Activated T-helper 2 cell treated with anti-CD3 and anti-CD28 coated beads, Interferon-gamma antibody, Interleukin-2, Interleukin-4, amounts not matched to agents 10 μg/mL and 5 μg/mL and 100 μg/mL, durations not matched to agents 14 hours and 24 hours and 36 hours (primary cell): Measurements from ENCODE around the gene CNOT9. TPM values are rescaled to one million over a fixed set of nuclear protein-coding genes. Genes with fewer than 3 reads are reported as not detected.
"Not testable (repeated sequence)": the region's sequence is repeated elsewhere in the genome, so short reads cannot be mapped to it uniquely, and the experiment has no call there.

Experiments
- DNase-seq: peaks from one replicate; pipeline ENCODE4 v3.0.0; 2021; ENCODE audit warnings: low spot score
- H3K27ac Mint-ChIP-seq: one replicate; pipeline ENCODE4 v1.8.0; 2021; ENCODE audit warnings: mixed read lengths
- H3K27me3 Mint-ChIP-seq: one replicate; pipeline ENCODE4 v1.8.0; 2021; ENCODE audit warnings: low read depth, mixed read lengths
- H3K36me3 Mint-ChIP-seq: one replicate; pipeline ENCODE4 v1.8.0; 2021; ENCODE audit warnings: low read depth, mixed read lengths
- H3K4me1 Mint-ChIP-seq: one replicate; pipeline ENCODE4 v1.8.0; 2021; ENCODE audit warnings: low read depth, mixed read lengths
- H3K4me3 Mint-ChIP-seq: one replicate; pipeline ENCODE4 v1.8.0; 2021; ENCODE audit warnings: low read depth, mild to moderate bottlenecking, moderate library complexity, mixed read lengths
- H3K9me3 Mint-ChIP-seq: one replicate; pipeline ENCODE4 v1.8.0; 2021; ENCODE audit warnings: mixed read lengths
- intact Hi-C: fragments of 100-400 bp; cut with micrococcal nuclease; formaldehyde crosslinking; loops from one replicate; pipeline ENCODE4 v1.15.1; 2023
- total RNA-seq: library from RNA; stranded (reverse); gene quantifications from 2 replicates; pipeline ENCODE4 v1.2.3, GENCODE V29; 2022

Gene CNOT9
- total RNA-seq = 127 and 135 TPM in 2 replicates

GRCh38 chr2:218568190-218569037 lies at the start of gene CNOT9, which contains the start of gene USP37:
TSS of gene CNOT9 (plus strand) at chr2:218568839. CDS start at chr2:218568955, 116 bp downstream.
TSS of gene USP37 (minus strand) at chr2:218568351. CDS start at chr2:218558653, 9,698 bp downstream.
- H3K27me3 Mint-ChIP-seq = no peaks in the 10 kb centered on the region
- intact Hi-C loops = loop anchor here (1.0 to 2.0 kb wide), 11 partner anchors 14 to 592 kb away; partner anchors contain the start of genes AAMP, ARPC2, BCS1L and NHEJ1
- peak within 1 kb of the TSS; percentile 93 for H3K27ac Mint-ChIP-seq
- peaks cover 48% of the 10 kb centered on the region for H3K4me1 Mint-ChIP-seq
- H3K9me3 Mint-ChIP-seq = no peaks in the 10 kb centered on the region
- H3K4me3 Mint-ChIP-seq = peak within 1 kb of the TSS; percentile 93
- DNase-seq = peak; percentile 100
- H3K36me3 Mint-ChIP-seq = peaks cover 68% of the 10 kb centered on the region

- Mint-ChIP-seq H3K4me1 (peaks cover 21% of the 10 kb centered on the region), H3K27me3 (no peaks in the 10 kb centered on the region), H3K4me3 (no peak overlapping the region), H3K27ac (no peak overlapping the region), H3K36me3 (peaks cover 75% of the 10 kb centered on the region), H3K9me3 (peaks cover 4% of the 10 kb centered on the region)
- intact Hi-C loops = loop anchor here (5.0 kb wide), 1 partner anchor 122 kb away; the partner anchor contains the start of gene CTDSP1
- DNase-seq = no peak
Observed at GRCh38 chr2:218518876-218519275, 49.8 kb upstream of the CNOT9 start.

- no peak for DNase-seq
- Mint-ChIP-seq H3K27ac (no peak overlapping the region), H3K36me3 (peaks cover 86% of the 10 kb centered on the region), H3K4me1 (peaks cover 8% of the 10 kb centered on the region), H3K9me3 (peaks cover 15% of the 10 kb centered on the region), H3K4me3 (no peak overlapping the region), H3K27me3 (no peaks in the 10 kb centered on the region)
- intact Hi-C loops = no loop called here
Observed at GRCh38 chr2:218523651-218524050, 45.0 kb upstream of the CNOT9 start.

GRCh38 chr2:218528409-218528808 lies 40.2 kb upstream of the CNOT9 start:
- H3K36me3 Mint-ChIP-seq = peaks cover 93% of the 10 kb centered on the region
- H3K27me3 Mint-ChIP-seq = not testable (repeated sequence)

GRCh38 chr2:218529990-218530389 lies 38.6 kb upstream of the CNOT9 start:
- Mint-ChIP-seq H3K27me3 (no peaks in the 10 kb centered on the region), H3K4me3 (no peak overlapping the region), H3K9me3 (peaks cover 5% of the 10 kb centered on the region), H3K4me1 (no peaks in the 10 kb centered on the region), H3K36me3 (peaks cover 82% of the 10 kb centered on the region), H3K27ac (no peak overlapping the region)
- intact Hi-C loops = no loop called here
- DNase-seq = no peak

More at GRCh38 chr2:218528409-218528808, 40.2 kb upstream of the CNOT9 start:
- H3K27ac Mint-ChIP-seq, intact Hi-C loops, DNase-seq, H3K4me1 Mint-ChIP-seq, H3K4me3 Mint-ChIP-seq: not testable (repeated sequence)
- H3K9me3 Mint-ChIP-seq = peaks cover 15% of the 10 kb centered on the region

GRCh38 chr2:218536804-218537494 lies 31.7 kb upstream of the CNOT9 start:
- H3K4me3 Mint-ChIP-seq = no peak overlapping the region
- no peaks in the 10 kb centered on the region for H3K27me3 Mint-ChIP-seq
- intact Hi-C loops = no loop called here
- peaks cover 53% of the 10 kb centered on the region for H3K36me3 Mint-ChIP-seq
- no peak overlapping the region for H3K27ac Mint-ChIP-seq
- no peak for DNase-seq
- no peaks in the 10 kb centered on the region for H3K9me3 Mint-ChIP-seq
- H3K4me1 Mint-ChIP-seq = no peaks in the 10 kb centered on the region

- peaks cover 59% of the 10 kb centered on the region for H3K36me3 Mint-ChIP-seq
- H3K27ac Mint-ChIP-seq = no peak overlapping the region
- no peak overlapping the region for H3K4me3 Mint-ChIP-seq
- intact Hi-C loops = no loop called here
- DNase-seq = no peak
- H3K4me1 Mint-ChIP-seq = no peaks in the 10 kb centered on the region
- H3K9me3 Mint-ChIP-seq = no peaks in the 10 kb centered on the region
- H3K27me3 Mint-ChIP-seq = no peaks in the 10 kb centered on the region
Observed at GRCh38 chr2:218540015-218540414, 28.6 kb upstream of the CNOT9 start.

- H3K4me3 Mint-ChIP-seq = no peak overlapping the region
- peaks cover 67% of the 10 kb centered on the region for H3K36me3 Mint-ChIP-seq
- intact Hi-C loops = no loop called here
- DNase-seq = no peak
- H3K27ac Mint-ChIP-seq = no peak overlapping the region
- no peaks in the 10 kb centered on the region for H3K27me3 Mint-ChIP-seq
- H3K9me3 Mint-ChIP-seq = no peaks in the 10 kb centered on the region
- peaks cover 9% of the 10 kb centered on the region for H3K4me1 Mint-ChIP-seq
Observed at GRCh38 chr2:218546012-218546411, 22.6 kb upstream of the CNOT9 start.

GRCh38 chr2:218547511-218547910 lies 21.1 kb upstream of the CNOT9 start:
- Mint-ChIP-seq H3K27me3 (no peaks in the 10 kb centered on the region), H3K4me1 (peaks cover 15% of the 10 kb centered on the region), H3K4me3 (no peak overlapping the region), H3K36me3 (peaks cover 63% of the 10 kb centered on the region), H3K27ac (peak overlapping the region; percentile 47), H3K9me3 (no peaks in the 10 kb centered on the region)
- DNase-seq = no peak
- intact Hi-C loops = no loop called here

GRCh38 chr2:218547978-218548377 lies 20.7 kb upstream of the CNOT9 start:
- no peak overlapping the region for H3K4me3 Mint-ChIP-seq
- H3K9me3 Mint-ChIP-seq = no peaks in the 10 kb centered on the region
- H3K27me3 Mint-ChIP-seq = no peaks in the 10 kb centered on the region
- peaks cover 63% of the 10 kb centered on the region for H3K36me3 Mint-ChIP-seq
- H3K4me1 Mint-ChIP-seq = peaks cover 16% of the 10 kb centered on the region
- no peak for DNase-seq
- no peak overlapping the region for H3K27ac Mint-ChIP-seq
- intact Hi-C loops = no loop called here

- H3K9me3 Mint-ChIP-seq, H3K27me3 Mint-ChIP-seq, intact Hi-C loops, H3K4me3 Mint-ChIP-seq, DNase-seq: not testable (repeated sequence)
- Mint-ChIP-seq H3K4me1 (peaks cover 27% of the 10 kb centered on the region), H3K27ac (peak overlapping the region; percentile 48), H3K36me3 (peaks cover 68% of the 10 kb centered on the region)
Observed at GRCh38 chr2:218554225-218554624, 14.4 kb upstream of the CNOT9 start.

- no peak for DNase-seq
- intact Hi-C loops = no loop called here
- Mint-ChIP-seq H3K4me3 (no peak overlapping the region), H3K9me3 (no peaks in the 10 kb centered on the region), H3K4me1 (peaks cover 31% of the 10 kb centered on the region), H3K36me3 (peaks cover 79% of the 10 kb centered on the region), H3K27ac (peak overlapping the region; percentile 2), H3K27me3 (no peaks in the 10 kb centered on the region)
Observed at GRCh38 chr2:218555527-218555926, 13.1 kb upstream of the CNOT9 start.

- H3K4me1 Mint-ChIP-seq = peaks cover 36% of the 10 kb centered on the region
- no peak overlapping the region for H3K27ac Mint-ChIP-seq
- peaks cover 79% of the 10 kb centered on the region for H3K36me3 Mint-ChIP-seq
- H3K27me3 Mint-ChIP-seq = no peaks in the 10 kb centered on the region
- intact Hi-C loops = no loop called here
- H3K9me3 Mint-ChIP-seq = no peaks in the 10 kb centered on the region
- DNase-seq = no peak
- no peak overlapping the region for H3K4me3 Mint-ChIP-seq
Observed at GRCh38 chr2:218557941-218558340, 10.7 kb upstream of the CNOT9 start.
